HUES48 (cell line): ENCODE measurements around the gene CPO.

ENCODE experiments used
- H3K27ac ChIP-seq: one replicate; pipeline ENCODE4 v1.7.0; 2013; ENCODE audit warnings: low read depth, low read length, inconsistent platforms
- H3K27me3 ChIP-seq: 2 replicates; pipeline ENCODE4 v1.6.1; 2013; ENCODE audit warnings: mild to moderate bottlenecking, low read length; ENCODE audit not compliant: control insufficient read depth, insufficient read depth
- H3K36me3 ChIP-seq: 2 replicates; pipeline ENCODE4 v1.6.1; 2013; ENCODE audit warnings: low read length; ENCODE audit not compliant: control insufficient read depth, insufficient read depth
- H3K4me1 ChIP-seq: 2 replicates; pipeline ENCODE4 v1.6.1; 2013; ENCODE audit warnings: mild to moderate bottlenecking, low read length; ENCODE audit not compliant: control insufficient read depth, insufficient read depth
- H3K4me3 ChIP-seq: 2 replicates; pipeline ENCODE4 v1.5.1; 2013; ENCODE audit warnings: mild to moderate bottlenecking, low read depth, low read length
- H3K9ac ChIP-seq: 2 replicates; pipeline ENCODE4 v1.6.1; 2013; ENCODE audit warnings: mild to moderate bottlenecking, low read depth, low read length, moderate library complexity
- H3K9me3 ChIP-seq: 2 replicates; pipeline ENCODE4 v1.6.1; 2013; ENCODE audit warnings: low read length; ENCODE audit not compliant: control insufficient read depth, insufficient read depth

Gene CPO

DNA sequence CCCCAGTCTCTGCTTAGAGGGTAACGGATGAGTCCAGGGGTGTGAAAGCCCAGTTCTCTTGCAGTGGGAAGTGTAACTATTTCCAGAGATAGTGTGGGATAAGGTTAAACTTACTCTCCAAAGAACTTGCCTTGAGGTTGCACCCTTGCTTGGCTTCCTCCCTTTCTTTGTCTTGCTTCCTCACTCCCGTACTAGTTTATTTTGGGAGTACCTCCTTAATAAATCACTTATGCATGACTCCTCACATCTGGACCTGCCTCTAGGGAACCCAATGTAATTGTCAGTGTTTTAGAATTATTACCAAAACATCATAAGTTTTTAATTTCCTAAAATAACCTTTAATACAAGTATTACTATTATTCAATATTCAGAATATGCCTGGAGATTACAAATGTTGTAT, 35.2 kb downstream of the CPO start:
- no peaks in the 10 kb centered on the region for H3K27me3 ChIP-seq
- peaks cover 10% of the 10 kb centered on the region for H3K4me1 ChIP-seq
- no peak overlapping the region for H3K4me3 ChIP-seq
- H3K9ac ChIP-seq, result no peak overlapping the region
- H3K27ac ChIP-seq, result no peak overlapping the region
- H3K9me3 ChIP-seq, result no peaks in the 10 kb centered on the region
- H3K36me3 ChIP-seq, result no peaks in the 10 kb centered on the region

DNA sequence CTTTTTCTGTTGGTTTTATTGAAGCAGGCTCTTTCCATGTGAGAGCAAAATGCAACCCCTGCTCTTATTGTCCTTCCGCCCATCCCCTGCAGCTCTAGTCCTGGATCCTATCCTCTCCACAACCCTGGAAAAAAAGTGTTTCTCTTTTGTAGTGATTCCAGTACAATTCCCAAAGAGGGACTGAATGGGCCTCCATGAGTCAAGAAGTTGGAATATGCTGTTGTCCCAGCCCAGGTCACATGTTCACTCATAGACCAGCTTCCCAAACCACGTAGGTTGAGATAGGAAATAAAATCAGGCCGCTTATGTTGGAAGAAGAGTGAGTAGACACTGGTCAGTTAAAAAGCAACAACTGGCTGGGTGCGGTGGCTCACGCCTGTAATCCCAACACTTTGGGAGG, 39.4 kb downstream of the CPO start:
- Histone ChIP-seq H3K36me3 (no peaks in the 10 kb centered on the region), H3K27ac (no peak overlapping the region), H3K27me3 (no peaks in the 10 kb centered on the region), H3K9me3 (no peaks in the 10 kb centered on the region), H3K4me3 (no peak overlapping the region), H3K4me1 (peaks cover 20% of the 10 kb centered on the region), H3K9ac (no peak overlapping the region)

DNA sequence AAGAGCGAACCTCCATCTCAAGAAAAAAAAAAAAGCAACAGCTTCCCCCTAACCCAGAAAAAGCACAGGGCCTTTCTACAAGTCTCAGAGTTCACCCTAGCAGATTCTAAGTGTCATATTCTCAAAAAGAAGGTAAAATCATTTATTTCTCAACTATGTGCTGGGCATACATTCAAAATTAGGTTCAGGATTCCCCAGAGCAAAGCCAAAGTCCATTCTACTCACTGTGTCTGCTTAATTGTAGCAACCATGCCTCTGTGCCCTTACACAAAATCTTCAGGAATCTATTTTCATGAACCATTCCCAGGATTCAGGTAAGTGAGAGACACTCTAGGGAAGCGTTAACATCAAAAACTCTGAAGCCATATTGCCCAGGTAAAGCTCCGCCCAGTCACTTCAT, 40.0 kb downstream of the CPO start:
- no peak overlapping the region for H3K4me3 ChIP-seq
- no peaks in the 10 kb centered on the region for H3K9me3 ChIP-seq
- H3K4me1 ChIP-seq, result peaks cover 26% of the 10 kb centered on the region
- H3K9ac ChIP-seq, result no peak overlapping the region
- no peaks in the 10 kb centered on the region for H3K36me3 ChIP-seq
- H3K27me3 ChIP-seq, result no peaks in the 10 kb centered on the region
- H3K27ac ChIP-seq, result no peak overlapping the region

DNA sequence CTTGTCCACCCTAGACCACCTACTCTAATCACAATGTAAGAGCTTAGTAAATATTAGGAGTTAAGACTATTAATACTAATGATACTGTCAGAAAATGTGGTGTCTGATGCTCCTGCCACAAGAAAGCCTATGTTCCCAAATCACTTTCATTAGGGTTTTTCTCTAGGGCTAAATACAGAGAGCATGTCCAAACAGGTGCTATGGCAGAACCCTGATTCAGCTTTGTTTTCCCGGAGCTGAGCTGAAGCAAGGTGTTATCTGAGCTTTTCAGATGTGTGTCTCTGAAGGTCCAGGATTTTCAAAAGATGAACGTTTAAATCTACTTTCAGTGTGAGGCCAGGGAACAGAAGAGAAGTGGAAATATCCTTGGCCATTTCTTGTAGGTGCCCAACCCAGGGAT, 40.6 kb downstream of the CPO start:
- H3K27me3 ChIP-seq, result no peaks in the 10 kb centered on the region
- peaks cover 30% of the 10 kb centered on the region for H3K4me1 ChIP-seq
- no peak overlapping the region for H3K27ac ChIP-seq

DNA sequence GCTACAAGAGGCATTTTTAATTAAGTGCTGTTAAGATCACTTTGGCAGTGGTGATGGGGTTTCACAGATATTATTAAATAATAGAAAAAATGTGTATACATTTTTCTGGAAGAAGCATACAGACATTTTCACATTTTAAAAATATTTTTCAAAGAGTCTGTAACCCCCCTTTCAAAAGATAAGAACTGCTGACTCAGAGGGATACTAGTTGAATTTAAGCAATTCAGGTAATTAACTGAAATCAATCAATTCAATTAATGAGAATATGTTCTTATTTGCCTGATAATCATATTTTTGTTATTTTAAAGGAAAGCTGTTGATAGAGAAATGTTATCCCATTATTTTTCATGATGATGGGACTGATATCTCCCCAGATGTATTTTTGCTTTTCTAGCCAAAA, 41.1 kb downstream of the CPO start:
- H3K27me3 ChIP-seq, result no peaks in the 10 kb centered on the region

More for the DNA sequence above, 40.6 kb downstream of the CPO start:
- Histone ChIP-seq H3K9ac (no peak overlapping the region), H3K9me3 (no peaks in the 10 kb centered on the region), H3K4me3 (no peak overlapping the region), H3K36me3 (no peaks in the 10 kb centered on the region)

DNA sequence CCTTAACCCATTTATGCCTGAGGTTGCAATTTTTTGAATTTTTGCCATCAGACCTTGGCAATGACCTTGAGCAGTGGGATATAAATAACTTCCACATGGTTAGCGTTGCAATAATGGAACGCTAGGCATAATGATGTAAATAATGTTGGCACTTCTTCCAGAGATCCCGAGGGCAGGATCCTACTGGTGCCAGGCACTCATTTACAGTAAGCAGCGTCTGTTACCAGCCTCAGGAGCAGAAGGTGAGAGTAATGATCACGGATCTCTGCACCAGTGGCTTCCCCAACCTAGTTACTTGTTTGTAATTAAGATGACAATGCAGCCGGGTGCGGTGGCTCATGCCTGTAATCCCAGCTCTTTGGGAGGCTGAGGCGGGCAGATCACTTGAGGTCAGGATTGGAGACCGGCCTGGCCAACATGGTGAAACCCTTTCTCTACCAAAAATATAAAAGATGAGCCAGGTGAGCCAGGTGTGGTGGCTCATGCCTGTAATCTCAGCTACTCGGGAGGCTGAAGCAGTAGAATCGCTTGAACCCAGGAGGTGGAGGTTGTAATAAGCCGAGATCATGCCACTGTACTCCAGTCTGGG, 41.9 kb downstream of the CPO start:
- no peak overlapping the region for H3K9ac ChIP-seq
- no peaks in the 10 kb centered on the region for H3K9me3 ChIP-seq
- peaks cover 30% of the 10 kb centered on the region for H3K4me1 ChIP-seq
- H3K4me3 ChIP-seq, result no peak overlapping the region
- no peak overlapping the region for H3K27ac ChIP-seq
- H3K27me3 ChIP-seq, result no peaks in the 10 kb centered on the region
- no peaks in the 10 kb centered on the region for H3K36me3 ChIP-seq

More for the DNA sequence above, 41.1 kb downstream of the CPO start:
- H3K4me3 ChIP-seq, result no peak overlapping the region
- peaks cover 30% of the 10 kb centered on the region for H3K4me1 ChIP-seq
- no peak overlapping the region for H3K27ac ChIP-seq
- no peaks in the 10 kb centered on the region for H3K36me3 ChIP-seq
- no peaks in the 10 kb centered on the region for H3K9me3 ChIP-seq
- H3K9ac ChIP-seq, result no peak overlapping the region

DNA sequence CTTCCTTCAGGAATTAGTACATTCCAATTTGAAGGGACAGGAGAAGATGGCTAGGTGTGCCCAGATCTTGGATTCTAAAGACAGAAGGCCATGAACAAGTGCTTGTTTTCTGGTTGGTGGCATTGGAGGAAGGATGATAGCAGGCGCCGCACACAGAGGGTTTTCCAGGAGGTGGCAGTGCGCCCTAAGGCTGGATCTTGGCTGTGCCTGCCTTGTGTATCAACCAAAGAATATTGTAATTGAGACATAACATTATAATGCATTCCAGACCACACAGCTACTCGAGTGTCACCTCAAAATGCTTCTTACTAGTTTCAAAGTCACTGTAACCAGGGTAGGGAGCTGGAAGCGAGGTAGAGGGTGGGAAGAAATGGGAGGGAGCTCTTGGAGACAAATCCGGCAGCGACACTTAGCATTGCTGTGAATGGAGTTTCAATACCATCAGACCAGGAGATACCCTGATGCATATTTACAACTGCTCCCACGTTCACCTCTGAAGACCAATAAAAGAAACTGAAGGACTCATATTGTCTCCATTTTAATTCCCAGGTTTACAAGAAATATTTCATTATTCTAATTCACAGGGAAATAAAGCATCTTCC, 42.5 kb downstream of the CPO start:
- Histone ChIP-seq H3K4me1 (peaks cover 30% of the 10 kb centered on the region), H3K27me3 (no peaks in the 10 kb centered on the region), H3K9me3 (no peaks in the 10 kb centered on the region), H3K36me3 (no peaks in the 10 kb centered on the region), H3K27ac (no peak overlapping the region), H3K9ac (no peak overlapping the region), H3K4me3 (no peak overlapping the region)

DNA sequence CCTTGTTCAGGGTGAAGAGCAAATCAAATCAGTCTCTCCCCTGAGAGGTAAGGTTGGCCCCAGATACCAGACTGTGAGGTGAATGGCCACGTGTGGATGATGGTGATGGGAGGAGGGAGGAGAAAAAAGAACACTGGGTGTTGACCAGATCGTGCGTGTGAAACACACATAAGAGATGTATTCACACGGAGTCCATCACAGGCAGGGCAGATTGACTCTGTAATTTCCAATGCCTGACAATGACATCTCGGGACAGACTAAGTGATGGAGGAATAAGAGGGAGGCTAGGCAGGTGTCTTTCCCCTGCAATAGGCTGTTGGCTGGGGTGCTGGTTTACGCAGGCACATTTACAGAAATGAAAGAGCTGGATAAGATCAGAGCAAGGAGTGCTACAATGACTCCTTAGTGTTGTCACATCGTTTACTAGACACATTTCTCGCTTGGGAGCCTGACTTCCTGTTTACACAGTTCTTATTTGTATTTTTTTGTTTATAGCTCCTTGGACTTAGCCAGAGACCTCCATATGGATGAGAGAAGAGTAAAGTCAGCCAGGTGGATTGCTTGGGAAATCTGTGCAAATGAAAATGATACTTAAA, 43.1 kb downstream of the CPO start:
- H3K36me3 ChIP-seq, result no peaks in the 10 kb centered on the region
- H3K9me3 ChIP-seq, result no peaks in the 10 kb centered on the region
- no peak overlapping the region for H3K27ac ChIP-seq
- H3K9ac ChIP-seq, result no peak overlapping the region
- H3K4me3 ChIP-seq, result no peak overlapping the region
- no peaks in the 10 kb centered on the region for H3K27me3 ChIP-seq
- H3K4me1 ChIP-seq, result peaks cover 30% of the 10 kb centered on the region

DNA sequence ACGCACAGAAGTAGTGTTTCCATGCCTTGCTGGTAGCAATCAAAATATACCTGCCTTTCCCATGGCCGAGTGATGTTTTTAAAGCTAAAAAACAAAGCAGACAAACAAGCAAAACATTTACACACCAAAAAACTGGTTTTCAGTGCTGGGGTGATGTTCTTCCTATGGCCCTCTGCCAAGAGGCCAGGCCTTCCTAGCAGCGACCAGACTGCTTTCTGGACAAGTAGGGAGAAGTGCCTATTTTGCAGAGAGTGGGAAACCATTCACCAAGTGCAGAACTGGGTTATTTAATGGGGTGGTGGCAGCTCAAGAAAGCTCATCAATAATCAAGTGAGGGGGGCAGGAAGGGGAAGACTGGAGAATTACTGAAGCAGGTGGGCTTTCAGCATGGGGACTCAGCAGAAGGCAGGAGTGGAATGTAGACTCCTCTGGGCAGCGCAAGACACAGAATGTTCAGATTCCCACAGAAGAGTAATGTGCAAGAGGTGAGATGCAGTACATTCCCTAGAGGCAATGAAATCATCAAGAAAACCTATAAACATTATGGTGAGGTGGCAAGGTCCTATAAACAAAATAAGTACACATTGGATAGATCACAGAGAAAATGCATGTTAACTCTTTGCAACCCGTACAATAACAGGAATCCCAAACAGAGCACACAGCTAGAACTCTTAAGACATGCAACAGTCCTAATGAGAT, 44.0 kb downstream of the CPO start:
- Histone ChIP-seq H3K9ac (no peak overlapping the region), H3K27ac (no peak overlapping the region), H3K27me3 (no peaks in the 10 kb centered on the region), H3K36me3 (no peaks in the 10 kb centered on the region), H3K4me3 (no peak overlapping the region), H3K9me3 (no peaks in the 10 kb centered on the region), H3K4me1 (peaks cover 30% of the 10 kb centered on the region)

DNA sequence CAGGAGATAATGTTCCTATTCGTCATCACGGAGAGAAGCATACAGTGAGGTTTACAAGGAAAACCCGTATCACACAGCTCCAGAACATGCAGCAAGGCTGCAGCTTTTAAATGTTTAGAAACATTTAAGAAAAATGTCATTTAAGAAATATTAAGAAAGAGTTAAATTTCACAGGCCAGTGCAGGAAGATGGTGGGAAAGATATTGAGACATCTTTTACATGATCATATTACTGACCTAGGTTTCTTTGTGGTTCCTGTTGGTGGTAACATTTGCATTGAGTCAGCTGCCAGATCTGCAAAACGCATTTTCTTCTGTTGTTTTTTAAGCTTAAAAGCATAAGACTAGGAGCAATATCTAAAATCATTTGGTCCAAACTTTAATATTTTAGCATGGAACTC, 44.9 kb downstream of the CPO start:
- no peak overlapping the region for H3K9ac ChIP-seq
- H3K36me3 ChIP-seq, result no peaks in the 10 kb centered on the region
- H3K27me3 ChIP-seq, result no peaks in the 10 kb centered on the region
- H3K27ac ChIP-seq, result no peak overlapping the region
- no peaks in the 10 kb centered on the region for H3K9me3 ChIP-seq
- peak overlapping the region; percentile 8; the same call in 1 of the 2 replicates for H3K4me3 ChIP-seq
- H3K4me1 ChIP-seq, result peaks cover 30% of the 10 kb centered on the region

DNA sequence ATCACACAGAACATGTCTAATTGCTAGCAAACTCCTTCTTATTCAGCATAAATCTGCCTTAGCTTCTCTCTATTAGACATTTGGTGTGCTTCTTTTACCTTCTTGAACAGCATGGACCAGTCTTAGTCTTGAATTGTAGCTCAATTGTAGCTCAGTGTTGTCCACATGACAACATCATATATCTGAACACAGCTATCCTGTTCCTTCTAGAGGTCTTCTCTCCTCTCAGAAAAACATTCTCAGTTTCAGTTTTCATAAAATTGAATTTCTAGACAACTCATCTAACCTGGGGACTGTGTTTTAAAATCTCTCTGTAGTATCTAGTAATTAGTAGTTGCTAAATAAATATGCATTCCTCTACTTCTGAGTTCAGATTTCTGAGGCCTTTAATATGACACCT, 47.6 kb downstream of the CPO start:
- no peak overlapping the region for H3K9ac ChIP-seq
- no peaks in the 10 kb centered on the region for H3K36me3 ChIP-seq
- no peaks in the 10 kb centered on the region for H3K9me3 ChIP-seq
- peaks cover 28% of the 10 kb centered on the region for H3K4me1 ChIP-seq
- no peak overlapping the region for H3K4me3 ChIP-seq
- no peak overlapping the region for H3K27ac ChIP-seq
- H3K27me3 ChIP-seq, result no peaks in the 10 kb centered on the region
